HG03066 (cell line): Measurements from ENCODE around the gene INPP5B.
"Not testable (repeated sequence)": the region's sequence is repeated elsewhere in the genome, so short reads cannot be mapped to it uniquely, and the experiment has no call there.

Experiments used
- ATAC-seq: cut with Tn5 transposase; IDR thresholded peaks from one replicate; pipeline ENCODE4 v1.9.1; 2021; ENCODE audit warnings: low read depth; ENCODE audit not compliant: unreplicated experiment

INPP5B gene

DNA sequence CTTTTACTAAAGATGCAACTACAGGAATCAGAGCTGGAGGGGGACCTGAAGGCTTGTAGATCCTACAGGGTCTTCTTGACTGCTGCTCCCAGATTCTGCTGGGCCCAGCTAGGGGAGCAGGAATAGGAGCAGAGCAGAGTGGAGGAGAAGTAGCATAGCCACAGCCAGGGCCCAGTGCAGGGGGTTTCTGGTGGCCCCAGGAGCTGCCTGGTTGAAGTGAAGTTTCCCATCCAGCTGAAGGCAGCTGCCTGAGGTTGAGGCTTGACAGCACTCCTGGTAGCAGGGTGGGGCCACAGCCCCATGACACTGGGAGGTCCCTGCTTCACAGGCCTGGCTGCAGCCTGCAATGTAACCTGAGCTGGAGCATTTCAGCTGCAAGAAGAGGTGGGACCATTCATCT is 2.0 kb upstream of the INPP5B start:
- no peak for ATAC-seq

DNA sequence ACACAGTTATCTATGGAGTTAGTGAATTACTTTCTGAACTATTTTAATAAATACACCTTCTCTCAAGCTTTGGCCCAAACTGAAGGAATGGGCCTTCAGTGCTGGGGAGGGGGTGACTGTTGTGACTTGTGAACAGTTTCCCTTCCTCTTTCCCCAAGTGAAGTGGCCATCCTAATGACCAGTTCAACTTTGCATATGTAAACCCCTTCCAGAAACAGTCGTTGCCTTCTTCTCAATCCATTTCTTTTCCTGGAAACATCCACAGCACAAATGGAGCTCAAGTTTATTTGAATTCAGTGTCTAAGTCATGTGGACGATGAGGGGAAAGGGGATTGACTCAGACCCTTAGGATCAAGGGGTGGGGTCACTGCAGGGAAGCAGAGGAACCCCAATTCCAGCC is 1.3 kb upstream of the INPP5B start:
- no peak for ATAC-seq

DNA sequence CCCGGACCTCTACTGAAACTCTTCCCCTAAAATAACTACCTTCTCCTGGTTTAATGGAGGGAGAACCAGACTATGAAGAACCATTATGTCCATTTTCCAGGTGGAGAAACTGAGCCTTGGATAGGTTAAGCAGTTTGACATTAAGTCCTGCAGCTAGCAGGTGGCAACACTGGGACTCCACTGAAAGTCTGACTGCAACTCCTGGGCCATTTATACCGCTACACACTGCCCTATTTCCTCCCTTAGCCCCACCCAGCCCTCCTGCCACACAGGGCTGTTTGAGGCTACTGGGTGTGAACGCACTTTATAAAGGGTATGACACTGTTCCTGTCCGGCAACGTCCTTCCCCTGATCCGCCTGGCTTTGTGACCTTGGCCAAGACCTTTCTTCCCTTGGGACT is 511 bp upstream of the INPP5B start:
- no peak for ATAC-seq

DNA sequence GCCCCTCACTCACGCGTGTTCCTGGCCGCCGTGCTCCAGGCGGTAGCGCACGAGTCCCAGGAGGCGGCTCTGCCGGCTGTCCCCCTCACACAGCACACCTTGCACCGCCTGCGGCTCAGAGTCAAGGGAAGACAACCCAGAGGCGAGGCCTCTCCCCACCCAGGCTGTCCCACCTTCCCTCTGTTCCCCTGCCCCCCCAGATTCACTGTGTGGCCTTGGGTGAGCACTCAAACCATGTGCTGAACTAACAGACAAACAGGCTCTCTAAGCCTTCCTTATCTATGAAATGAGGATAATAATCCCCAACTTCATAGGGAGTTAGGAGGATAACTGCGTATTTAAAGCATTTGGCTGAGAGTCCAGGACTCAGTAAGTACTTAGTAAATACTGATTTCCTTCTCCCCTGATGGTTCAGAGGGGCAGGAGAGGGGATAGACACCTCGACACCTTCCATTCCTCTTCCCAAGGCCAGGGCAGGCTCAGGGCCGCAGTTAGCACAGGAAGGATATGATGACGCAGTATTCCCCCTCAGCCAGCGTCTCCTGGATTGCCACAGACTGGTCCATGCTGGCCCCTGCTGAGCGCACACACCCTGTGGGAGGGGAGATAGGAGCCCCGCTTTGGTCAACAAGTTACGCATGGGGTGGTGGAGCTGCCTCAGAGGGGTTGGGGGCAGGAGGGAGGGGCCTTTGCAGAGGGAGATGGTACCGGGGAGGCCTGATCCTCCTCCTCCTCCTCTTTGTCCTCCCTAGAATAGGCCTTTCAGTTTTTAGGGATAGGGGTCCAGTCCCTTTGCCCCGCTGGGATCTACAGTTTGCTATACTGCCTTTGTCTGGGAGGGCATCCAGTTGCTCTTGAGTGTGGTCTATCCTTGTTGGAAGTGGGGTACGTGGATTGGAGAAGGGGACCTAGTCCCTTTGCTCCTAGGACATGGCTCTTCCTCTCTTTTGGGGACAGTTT is 830 bp downstream of the INPP5B start:
- ATAC-seq, result no peak

DNA sequence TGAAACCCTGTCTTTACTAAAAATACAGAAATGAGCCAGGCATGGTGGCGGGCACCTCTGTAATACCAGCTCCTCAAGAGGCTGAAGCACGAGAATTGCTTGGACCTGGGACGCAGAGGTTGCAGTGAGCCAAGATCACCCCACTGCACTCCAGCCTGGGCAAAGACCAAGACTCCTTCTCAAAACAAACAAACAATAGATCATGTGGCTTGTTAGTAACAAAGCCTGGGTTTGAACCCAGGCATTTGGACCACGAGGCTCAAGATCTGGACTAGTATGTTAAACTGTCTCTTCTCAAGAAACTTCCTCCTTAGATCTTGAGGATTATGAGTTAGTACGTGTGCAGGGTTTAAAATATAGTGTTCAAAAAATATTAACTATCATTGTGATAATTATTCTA is 1.6 kb downstream of the INPP5B start:
- ATAC-seq, result no peak

DNA sequence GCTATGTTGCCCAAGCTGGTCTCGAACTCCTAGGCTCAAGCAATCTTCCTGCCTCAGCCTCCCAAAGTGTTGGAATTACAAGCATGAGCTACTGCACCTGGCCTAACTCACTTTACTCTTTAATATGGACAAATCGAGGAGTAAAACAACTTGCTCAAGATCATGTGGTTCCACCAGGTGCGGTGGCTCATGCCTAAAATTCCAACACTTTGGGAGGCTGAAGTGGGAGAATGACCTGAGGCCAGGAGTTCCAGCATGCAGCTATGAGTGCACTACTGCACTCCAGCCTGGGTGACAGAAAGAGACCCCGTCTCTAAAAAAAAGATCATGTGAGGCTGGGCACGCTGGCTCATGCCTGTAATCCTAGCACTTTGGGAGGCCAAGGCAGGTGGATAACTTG is 2.0 kb downstream of the INPP5B start:
- no peak for ATAC-seq

DNA sequence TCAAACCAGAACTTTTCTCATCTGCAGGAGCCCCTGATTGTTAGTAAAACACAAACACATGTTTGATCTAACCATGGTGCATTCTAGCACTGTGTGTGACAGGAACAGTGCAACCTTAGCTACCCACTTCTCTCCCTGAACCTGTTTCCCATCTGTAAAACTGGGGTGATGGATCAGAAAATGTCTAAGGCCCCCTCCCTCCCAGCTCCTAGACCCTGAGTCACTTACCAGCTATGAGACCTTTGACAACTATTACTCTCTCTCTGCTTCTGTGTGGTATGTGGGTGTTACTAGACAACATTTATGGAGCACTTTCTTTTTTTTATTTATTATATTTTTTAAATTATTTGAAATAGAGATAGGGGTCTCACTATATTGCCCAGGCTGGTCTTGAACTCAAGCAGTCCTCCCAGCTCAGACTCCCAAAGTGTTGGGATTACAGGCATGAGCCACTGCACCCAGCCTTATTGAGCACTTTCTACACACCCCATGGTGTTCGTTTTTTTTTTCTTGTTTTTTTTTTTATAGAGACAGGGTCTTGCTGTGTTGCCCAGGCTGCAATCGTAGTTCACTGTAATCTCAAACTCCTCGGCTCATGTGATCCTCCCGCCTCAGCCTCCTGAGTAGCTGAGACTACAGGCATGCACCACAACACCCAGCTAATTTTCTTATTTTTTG is 2.6 kb downstream of the INPP5B start:
- ATAC-seq, result no peak

DNA sequence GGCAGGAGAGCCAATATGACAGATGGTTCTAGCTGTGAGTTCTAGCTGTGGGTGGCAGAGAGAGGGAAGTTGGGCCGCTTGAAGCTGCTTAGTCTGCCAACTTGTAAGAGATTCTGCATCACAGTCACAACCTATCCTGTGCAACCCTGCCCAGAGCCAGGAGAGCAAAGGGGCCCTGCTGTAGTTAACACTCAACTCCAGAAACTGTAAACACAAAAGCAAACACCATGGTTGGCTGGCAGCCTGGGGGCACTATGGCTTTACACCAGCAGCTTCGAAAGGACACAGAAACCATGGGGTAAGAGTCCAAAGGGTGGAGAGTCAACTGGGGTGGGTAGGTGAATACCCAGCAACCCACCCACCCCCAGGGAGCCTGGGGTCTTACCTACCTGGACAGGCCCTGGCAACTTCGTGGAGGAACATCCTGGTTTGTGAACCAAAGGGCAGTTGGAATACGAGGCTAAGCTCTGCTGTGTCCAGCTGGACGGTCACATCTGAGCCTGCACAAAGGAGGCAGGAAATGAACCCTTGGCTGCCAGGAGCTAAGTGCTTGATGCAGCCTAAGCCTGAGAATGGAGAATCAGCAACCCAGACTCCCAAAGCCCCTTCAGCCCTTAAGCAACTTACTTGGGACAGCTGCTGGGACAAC is 6.4 kb downstream of the INPP5B start:
- ATAC-seq, result no peak

DNA sequence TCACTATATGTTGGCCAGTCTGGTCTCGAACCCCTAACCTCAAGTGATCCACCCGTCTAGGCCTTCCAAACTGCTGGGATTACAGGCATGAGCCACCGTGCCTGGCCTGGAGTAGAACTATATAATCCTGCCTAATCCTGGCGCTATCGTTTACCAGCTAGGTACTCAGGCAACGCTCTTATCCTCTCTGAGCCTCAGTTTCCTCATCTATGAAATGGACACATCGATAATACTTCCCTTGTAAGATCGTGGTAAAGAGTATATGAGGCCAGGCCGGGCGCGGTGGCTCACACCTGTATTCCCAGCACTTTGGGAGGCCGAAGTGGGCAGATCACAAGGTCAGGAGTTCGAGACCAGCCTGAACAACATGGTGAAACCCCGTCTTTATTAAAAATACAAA is 10.1 kb downstream of the INPP5B start:
- ATAC-seq, result not testable (repeated sequence)

DNA sequence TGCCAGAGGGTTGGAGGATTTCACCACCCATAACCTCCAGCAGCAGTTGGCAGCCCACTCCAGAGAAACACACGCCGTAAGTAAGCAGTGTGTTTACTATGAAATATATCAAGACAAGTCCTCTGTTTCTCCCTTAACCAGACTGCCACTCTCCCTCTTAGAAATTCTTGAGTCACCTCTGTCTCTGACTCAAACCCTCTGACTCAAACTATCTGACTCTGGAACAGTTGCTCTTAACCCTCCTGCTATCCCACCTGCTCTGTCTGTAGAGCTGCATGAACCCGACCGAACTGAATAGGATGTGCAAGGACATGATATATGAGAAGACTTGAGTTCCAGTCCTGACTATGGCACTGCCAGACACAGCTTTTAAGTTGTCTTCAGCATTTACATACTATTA is 14.1 kb downstream of the INPP5B start:
- ATAC-seq, result no peak

DNA sequence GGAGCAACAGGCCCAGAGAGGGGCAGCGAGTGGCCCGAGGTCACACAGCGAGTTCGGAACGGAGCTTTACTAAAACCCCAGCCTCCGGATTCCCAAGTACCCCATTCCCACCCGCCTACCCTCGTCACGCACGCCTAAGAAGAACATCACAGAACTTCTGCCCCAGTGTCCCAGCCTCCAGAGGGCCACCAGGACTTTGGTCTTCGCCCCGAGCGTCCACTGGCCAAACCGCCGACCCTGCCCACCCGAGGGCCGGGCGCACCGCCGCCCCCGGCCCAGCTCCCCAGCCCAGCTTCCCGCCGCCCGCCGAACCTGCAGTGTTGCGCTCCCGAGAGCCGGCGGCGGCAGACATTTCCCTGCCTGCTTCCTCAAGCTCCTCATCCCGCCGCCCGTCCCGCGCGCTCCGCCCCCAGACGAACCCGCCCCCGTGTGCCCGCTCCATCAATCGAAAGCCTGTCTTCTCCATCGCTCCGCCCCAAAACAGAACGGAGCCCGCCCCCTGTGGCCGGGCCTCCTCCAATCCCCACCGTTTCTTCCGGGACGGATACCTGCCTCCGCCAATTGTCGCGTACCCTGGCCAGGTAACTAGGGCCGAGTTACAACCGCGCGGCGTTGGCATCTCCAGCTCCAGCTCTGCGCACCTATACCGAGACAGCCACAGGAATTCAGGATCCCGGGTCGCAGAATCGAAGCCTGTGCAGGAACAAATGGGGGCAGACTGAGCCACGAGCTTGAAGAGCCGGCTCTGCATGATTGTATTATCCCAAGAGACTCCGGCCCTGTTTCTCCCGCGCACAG is 15.3 kb downstream of the INPP5B start:
- peak; percentile 93 for ATAC-seq

DNA sequence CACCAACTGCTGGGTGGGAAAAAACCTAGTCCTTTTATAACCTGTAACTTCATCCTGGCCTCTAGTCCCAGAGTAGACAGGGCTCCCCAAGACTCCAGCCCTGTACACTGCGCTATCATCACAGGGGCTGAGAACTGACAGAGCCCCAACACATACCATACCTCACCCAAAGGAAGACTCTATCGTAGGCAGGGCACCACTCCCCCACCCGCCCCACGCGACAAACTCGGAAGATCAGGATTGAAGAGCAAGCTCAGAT is 15.8 kb downstream of the INPP5B start:
- ATAC-seq, result no peak

DNA sequence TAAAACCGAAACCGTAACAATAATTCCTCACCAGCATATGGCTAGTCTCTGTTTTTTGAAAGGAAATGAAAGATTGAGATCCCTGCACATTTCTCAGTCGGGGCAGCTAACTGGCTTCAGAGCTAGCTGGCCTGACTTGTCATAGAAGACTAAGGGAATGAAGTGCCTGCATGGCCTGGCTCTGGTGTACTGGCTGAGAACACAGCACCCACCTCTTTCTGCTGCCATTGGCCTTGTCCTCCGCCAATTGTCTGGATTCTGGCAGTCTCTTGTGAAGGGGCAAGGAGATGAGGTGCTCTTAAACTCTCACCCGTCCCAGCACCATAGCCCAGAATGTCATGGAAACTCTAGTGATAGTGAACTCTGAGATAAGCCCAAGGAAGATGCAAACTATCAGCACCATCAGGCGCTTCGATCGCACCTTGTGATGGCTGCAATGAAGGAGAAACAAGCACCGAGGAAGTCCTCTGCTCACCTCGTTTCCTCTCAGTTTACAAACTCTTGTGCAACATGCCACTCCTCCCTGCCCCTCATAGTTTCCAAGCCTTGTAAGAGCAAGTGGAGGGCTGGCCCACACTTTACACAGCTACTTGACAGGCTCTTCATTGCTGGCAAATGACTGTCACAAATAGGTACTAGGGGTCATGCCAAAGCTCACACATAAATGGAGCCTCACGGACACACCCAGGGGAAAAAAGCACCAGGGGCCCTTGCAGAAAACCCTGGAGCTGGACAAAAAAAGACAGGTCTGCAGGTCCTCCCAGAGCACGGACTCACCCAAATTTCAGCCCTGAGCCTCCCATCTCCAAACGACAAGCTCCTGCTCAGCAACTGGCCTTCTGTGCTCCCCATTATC is 16.4 kb downstream of the INPP5B start:
- no peak for ATAC-seq

DNA sequence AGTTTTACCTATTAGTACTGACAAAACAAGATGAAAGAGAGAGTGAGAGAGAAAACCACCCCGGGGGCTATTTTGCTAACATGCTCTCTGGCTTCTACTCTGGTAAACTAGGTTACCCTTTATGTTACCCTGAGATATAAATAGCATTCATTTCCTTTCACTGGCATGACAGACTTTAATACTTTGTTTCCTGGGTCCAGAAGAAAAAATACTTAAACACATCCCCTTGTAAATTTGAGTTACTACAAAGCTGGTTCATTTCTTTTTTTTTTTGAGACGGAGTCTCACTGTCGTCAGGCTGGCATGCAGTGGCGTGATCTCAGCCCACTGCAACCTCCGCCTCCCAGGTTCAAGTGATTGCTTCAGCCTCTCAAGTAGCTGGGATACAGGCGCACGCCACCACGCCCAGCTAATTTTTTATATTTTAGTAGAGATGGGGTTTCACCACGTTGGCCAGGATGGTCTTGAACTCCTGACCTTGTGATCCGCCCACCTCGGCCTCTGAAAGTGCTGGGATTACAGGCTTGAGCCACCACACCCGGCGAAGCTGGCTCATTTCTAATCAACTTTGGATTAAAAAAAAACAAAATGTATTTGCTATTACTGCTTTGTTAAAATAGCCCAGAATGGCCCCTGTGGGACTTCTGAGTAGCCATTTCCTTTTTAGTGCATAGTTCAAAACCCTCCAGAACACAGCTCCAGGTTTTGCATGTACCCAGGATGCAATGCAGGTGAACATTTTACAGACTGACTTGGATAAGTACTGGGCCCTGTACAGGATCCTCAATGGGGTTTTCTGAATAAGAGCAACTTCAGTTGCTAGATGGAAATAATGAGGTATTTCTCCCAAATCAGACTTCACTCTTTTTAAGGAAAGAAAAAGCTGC is 20.6 kb downstream of the INPP5B start:
- no peak for ATAC-seq

DNA sequence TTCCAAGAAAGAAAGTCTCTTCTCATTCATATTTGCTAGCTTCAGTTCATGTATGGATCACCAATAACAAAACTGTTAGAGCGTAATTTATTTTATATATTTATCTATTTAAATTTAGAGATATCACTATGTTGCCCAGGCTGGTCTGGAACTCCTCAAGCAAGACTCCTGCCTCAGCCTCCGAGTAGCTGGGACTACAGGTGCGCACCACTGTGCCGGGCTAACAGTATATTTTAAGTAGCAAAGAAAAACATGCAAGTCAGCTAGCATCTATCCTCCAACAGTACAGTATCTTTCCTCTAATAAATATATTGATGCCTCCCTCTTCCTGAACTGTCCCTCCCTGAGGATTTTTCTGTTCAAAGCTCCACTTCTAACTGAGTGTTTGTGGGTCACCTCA is 21.5 kb downstream of the INPP5B start:
- no peak for ATAC-seq

DNA sequence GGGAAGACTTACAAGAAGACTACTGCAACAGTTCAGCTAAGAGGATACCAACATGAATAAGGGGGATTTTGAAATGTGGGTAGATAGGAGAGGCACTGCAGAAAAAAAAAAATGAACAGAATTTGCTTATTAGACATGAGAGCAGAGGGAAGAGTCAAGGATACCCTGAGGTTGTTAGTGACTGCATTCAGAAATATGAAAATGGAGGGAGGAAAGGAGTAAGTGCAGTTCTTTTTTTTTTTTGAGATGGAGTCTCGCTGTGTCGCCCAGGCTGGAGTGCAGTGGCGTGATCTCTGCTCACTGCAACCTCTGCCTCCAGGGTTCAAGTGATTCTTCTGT is 23.3 kb downstream of the INPP5B start:
- ATAC-seq, result no peak

DNA sequence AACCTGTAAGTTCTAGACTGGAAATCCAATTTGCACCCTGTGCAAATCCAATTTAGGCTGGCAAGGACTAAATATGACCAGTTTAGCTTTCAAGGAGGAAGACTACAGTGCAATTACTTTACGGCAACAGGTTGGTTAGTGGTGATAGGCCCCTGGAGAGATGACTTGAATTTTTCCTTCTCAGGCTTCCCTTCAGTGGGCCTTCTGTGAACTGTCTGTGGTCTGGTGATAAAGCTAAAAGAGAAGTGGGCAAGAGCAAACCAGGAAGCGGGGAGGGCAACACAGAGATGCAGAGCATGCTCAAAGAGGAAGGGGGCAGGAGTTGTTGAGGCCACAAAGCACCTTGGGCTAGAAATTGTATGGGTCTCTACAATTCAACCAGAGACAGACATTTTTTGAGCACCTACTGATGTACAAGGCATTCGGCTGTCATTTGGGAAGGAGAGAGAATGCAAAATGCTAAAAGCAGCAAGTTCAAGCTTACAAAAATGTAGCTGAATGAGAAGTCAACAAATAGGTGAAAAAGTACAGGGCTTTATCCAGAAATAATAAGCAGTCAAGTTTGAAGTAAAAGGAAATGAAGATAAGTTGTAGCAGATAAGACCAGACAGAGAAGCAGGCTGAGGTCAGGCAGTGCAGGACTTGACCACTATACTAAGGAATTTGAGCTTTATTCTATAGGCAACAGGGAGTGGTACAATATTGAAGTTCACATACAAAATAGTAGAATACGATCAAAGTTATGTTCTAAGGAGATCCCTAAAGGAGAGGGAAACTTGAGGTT is 23.9 kb downstream of the INPP5B start:
- ATAC-seq, result peak; percentile 51

DNA sequence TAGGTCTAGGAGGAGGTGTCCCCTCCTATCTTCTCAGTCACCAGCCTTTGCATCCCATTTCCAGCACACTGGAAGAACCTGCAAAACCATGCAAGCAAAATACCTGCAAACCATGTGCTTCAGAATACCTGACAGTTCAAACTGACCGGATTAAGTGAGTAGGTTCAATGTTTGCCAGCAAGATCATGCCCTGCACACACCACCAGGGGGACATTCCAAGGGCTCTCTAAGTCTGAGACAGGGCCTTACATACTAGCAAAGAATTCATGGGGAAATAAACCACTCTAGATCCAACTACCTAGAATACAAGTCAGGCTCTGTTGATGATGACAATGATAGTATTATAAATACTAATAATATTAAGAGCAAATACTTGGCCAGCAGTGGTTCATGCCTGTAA is 27.6 kb downstream of the INPP5B start:
- ATAC-seq, result no peak
